SK-N-SH (cell line): Measurements from ENCODE around the gene OGDH.

ENCODE experiments used
- POLR2AphosphoS5 ChIP-seq: IDR thresholded peaks from 2 replicates; pipeline ENCODE4 v1.6.1; 2012; ENCODE audit warnings: low read depth, low read length
- TF ChIP-seq, protein P1 (sequence below): fragments of 200-600 bp; sonication (generic); IDR thresholded peaks from 2 replicates; pipeline ENCODE4 v1.6.1; 2017; ENCODE audit warnings: antibody characterized with exemption, mild to moderate bottlenecking, moderate library complexity
- TF ChIP-seq, protein P2 (sequence below): IDR thresholded peaks from 2 replicates; pipeline ENCODE4 v1.4.0; 2012; ENCODE audit warnings: low read depth, borderline replicate concordance

DNA sequence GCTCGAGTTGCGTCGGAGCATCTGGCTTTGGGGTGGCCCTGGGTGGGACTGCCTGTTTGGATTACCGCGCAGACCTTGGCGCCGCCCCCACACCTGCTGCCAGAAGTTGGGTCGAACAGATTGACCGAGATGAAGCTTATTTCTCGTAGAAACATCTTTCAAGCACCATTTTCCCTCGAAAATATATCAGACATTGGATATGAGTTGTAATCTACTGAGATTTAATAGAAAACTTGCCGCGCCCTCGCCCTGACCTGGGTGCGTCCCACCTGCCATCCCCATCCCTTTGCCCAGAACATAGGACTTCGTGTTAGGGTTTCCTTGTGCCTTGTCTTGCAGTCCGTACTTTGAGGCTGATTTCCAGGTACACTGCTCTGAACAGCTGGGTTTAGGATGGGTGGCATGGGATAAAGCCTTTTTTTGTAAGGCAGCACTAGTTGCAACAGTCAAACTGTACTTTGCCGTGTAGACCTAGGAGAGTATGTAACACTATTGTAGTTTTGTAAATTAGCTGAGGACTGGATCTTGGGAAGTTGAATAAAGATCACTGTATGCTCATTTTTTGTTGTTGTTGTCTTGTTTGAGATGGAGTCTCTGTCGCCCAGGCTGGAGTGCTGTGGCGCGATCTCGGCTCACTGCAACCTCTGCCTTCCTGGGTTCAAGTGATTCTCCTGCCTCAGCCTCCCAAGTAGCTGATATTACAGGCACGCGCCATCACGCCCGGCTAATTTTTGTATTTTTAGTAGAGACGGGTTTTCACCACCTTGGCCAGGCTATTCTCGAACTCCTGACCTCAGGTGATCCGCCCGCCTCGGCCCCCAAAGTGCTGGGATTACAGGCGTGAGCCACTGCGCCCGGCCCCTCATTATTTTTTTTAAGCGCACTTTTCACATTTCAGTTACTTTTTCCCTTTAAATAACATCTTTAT is 978 bp downstream of the OGDH start:
- TF ChIP-seq, protein P1, sequence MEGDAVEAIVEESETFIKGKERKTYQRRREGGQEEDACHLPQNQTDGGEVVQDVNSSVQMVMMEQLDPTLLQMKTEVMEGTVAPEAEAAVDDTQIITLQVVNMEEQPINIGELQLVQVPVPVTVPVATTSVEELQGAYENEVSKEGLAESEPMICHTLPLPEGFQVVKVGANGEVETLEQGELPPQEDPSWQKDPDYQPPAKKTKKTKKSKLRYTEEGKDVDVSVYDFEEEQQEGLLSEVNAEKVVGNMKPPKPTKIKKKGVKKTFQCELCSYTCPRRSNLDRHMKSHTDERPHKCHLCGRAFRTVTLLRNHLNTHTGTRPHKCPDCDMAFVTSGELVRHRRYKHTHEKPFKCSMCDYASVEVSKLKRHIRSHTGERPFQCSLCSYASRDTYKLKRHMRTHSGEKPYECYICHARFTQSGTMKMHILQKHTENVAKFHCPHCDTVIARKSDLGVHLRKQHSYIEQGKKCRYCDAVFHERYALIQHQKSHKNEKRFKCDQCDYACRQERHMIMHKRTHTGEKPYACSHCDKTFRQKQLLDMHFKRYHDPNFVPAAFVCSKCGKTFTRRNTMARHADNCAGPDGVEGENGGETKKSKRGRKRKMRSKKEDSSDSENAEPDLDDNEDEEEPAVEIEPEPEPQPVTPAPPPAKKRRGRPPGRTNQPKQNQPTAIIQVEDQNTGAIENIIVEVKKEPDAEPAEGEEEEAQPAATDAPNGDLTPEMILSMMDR: no peak
- TF ChIP-seq, protein P2, sequence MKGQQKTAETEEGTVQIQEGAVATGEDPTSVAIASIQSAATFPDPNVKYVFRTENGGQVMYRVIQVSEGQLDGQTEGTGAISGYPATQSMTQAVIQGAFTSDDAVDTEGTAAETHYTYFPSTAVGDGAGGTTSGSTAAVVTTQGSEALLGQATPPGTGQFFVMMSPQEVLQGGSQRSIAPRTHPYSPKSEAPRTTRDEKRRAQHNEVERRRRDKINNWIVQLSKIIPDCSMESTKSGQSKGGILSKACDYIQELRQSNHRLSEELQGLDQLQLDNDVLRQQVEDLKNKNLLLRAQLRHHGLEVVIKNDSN: no peak
- no peak for TF ChIP-seq POLR2AphosphoS5
